IgD-negative memory B cell (primary cell): ENCODE measurements around the gene SLC4A1AP. TPM values are rescaled to one million over a fixed set of nuclear protein-coding genes. Genes with fewer than 3 reads are reported as not detected.
A peak's percentile ranks its signal among the peaks of the same experiment; 100 is the strongest.

ENCODE experiments used
- H3K27ac Mint-ChIP-seq, 3 donors: one replicate each; pipeline ENCODE4 v1.8.0; 2020 to 2022; ENCODE audit warnings: mild to moderate bottlenecking in 3 of 3, mixed read lengths in 3 of 3, moderate library complexity in 1 of 3
- H3K27me3 Mint-ChIP-seq: one replicate; pipeline ENCODE4 v1.8.0; 2021; ENCODE audit warnings: mixed read lengths
- H3K36me3 Mint-ChIP-seq: one replicate; pipeline ENCODE4 v1.8.0; 2020; ENCODE audit warnings: mild to moderate bottlenecking, mixed read lengths
- H3K4me1 Mint-ChIP-seq, 3 donors: one replicate each; pipeline ENCODE4 v1.8.0; 2020 to 2022; ENCODE audit warnings: mixed read lengths in 3 of 3, mild to moderate bottlenecking in 1 of 3
- H3K4me3 Mint-ChIP-seq, 4 donors: one replicate each; pipeline ENCODE4 v1.8.0; 2020 to 2022; ENCODE audit warnings: mild to moderate bottlenecking in 4 of 4, mixed read lengths in 4 of 4, moderate library complexity in 3 of 4
- H3K9me3 Mint-ChIP-seq, 3 donors: one replicate each; pipeline ENCODE4 v1.8.0; 2020 to 2021; ENCODE audit warnings: mixed read lengths in 3 of 3, mild to moderate bottlenecking in 1 of 3
- polyA plus RNA-seq: library from polyadenylated mRNA; unstranded; fragments of 300-500 nt; fragmentation: Illumina TruSeq; gene quantifications from one replicate; pipeline ENCODE4 v1.2.3, GENCODE V29; 2021

SLC4A1AP gene
- polyA plus RNA-seq, 1 donor from 2014 or later: 20.7 TPM

- peaks cover 0 to 2% (median 0%) of the 10 kb centered on the region in 3 donors for H3K4me1 Mint-ChIP-seq
- no peak overlapping the region for H3K27ac Mint-ChIP-seq
- H3K4me3 Mint-ChIP-seq: no peak overlapping the region
- no peaks in the 10 kb centered on the region for H3K27me3 Mint-ChIP-seq
- peaks cover 13% of the 10 kb centered on the region for H3K36me3 Mint-ChIP-seq
- no peaks in the 10 kb centered on the region for H3K9me3 Mint-ChIP-seq
Measured at GRCh38 chr2:27638037-27638637, 25.6 kb upstream of the SLC4A1AP start.

- Mint-ChIP-seq H3K4me1 (peaks cover 0 to 2% (median 0%) of the 10 kb centered on the region in 3 donors), H3K27me3 (no peaks in the 10 kb centered on the region), H3K27ac (no peak overlapping the region), H3K36me3 (peaks cover 13% of the 10 kb centered on the region), H3K4me3 (no peak overlapping the region), H3K9me3 (no peaks in the 10 kb centered on the region)
Measured at GRCh38 chr2:27638709-27639108, 25.0 kb upstream of the SLC4A1AP start.

GRCh38 chr2:27640722-27641245, 22.9 kb upstream of the SLC4A1AP start:
- Mint-ChIP-seq H3K36me3 (peaks cover 11% of the 10 kb centered on the region), H3K27ac (peak overlapping the region in 1 of 3 donors; percentile 61), H3K4me1 (no peaks in the 10 kb centered on the region), H3K9me3 (no peaks in the 10 kb centered on the region), H3K27me3 (no peaks in the 10 kb centered on the region), H3K4me3 (no peak overlapping the region)

- Mint-ChIP-seq H3K9me3 (no peaks in the 10 kb centered on the region), H3K36me3 (peaks cover 9% of the 10 kb centered on the region), H3K4me3 (no peak overlapping the region), H3K27me3 (no peaks in the 10 kb centered on the region), H3K27ac (no peak overlapping the region), H3K4me1 (peaks cover 0 to 3% (median 0%) of the 10 kb centered on the region in 3 donors)
Measured at GRCh38 chr2:27645197-27645596, 18.5 kb upstream of the SLC4A1AP start.

- Mint-ChIP-seq H3K27ac (peak overlapping the region in 1 of 3 donors; percentile 39), H3K4me1 (peaks cover 0 to 3% (median 0%) of the 10 kb centered on the region in 3 donors), H3K36me3 (peaks cover 5% of the 10 kb centered on the region), H3K9me3 (no peaks in the 10 kb centered on the region), H3K4me3 (no peak overlapping the region), H3K27me3 (no peaks in the 10 kb centered on the region)
Measured at GRCh38 chr2:27647289-27647688, 16.4 kb upstream of the SLC4A1AP start.

- Mint-ChIP-seq H3K9me3 (no peaks in the 10 kb centered on the region), H3K27me3 (no peaks in the 10 kb centered on the region), H3K4me3 (peak overlapping the region in 1 of 4 donors; percentile 51), H3K27ac (no peak overlapping the region), H3K4me1 (peaks cover 0 to 3% (median 1%) of the 10 kb centered on the region in 3 donors), H3K36me3 (peaks cover 3% of the 10 kb centered on the region)
Measured at GRCh38 chr2:27647737-27648136, 16.0 kb upstream of the SLC4A1AP start.

- Mint-ChIP-seq H3K4me3 (no peak overlapping the region), H3K27ac (no peak overlapping the region), H3K36me3 (peaks cover 5% of the 10 kb centered on the region), H3K4me1 (peaks cover 9 to 10% (median 9%) of the 10 kb centered on the region in 3 donors), H3K9me3 (no peaks in the 10 kb centered on the region), H3K27me3 (no peaks in the 10 kb centered on the region)
Measured at GRCh38 chr2:27651056-27651455, 12.6 kb upstream of the SLC4A1AP start.

GRCh38 chr2:27652341-27652740, 11.3 kb upstream of the SLC4A1AP start:
- Mint-ChIP-seq H3K36me3 (peaks cover 8% of the 10 kb centered on the region), H3K27me3 (no peaks in the 10 kb centered on the region), H3K4me3 (no peak overlapping the region), H3K27ac (no peak overlapping the region), H3K9me3 (no peaks in the 10 kb centered on the region), H3K4me1 (peaks cover 9 to 10% (median 9%) of the 10 kb centered on the region in 3 donors)

- no peaks in the 10 kb centered on the region for H3K27me3 Mint-ChIP-seq
- H3K4me1 Mint-ChIP-seq: peaks cover 9 to 10% (median 9%) of the 10 kb centered on the region in 3 donors
- peaks cover 8% of the 10 kb centered on the region for H3K36me3 Mint-ChIP-seq
- H3K27ac Mint-ChIP-seq: no peak overlapping the region
- H3K4me3 Mint-ChIP-seq: no peak overlapping the region
- no peaks in the 10 kb centered on the region for H3K9me3 Mint-ChIP-seq
Measured at GRCh38 chr2:27652790-27653189, 10.9 kb upstream of the SLC4A1AP start.

- Mint-ChIP-seq H3K27ac (no peak overlapping the region), H3K9me3 (no peaks in the 10 kb centered on the region), H3K36me3 (peaks cover 8% of the 10 kb centered on the region), H3K27me3 (no peaks in the 10 kb centered on the region), H3K4me1 (peaks cover 9 to 10% (median 9%) of the 10 kb centered on the region in 3 donors), H3K4me3 (no peak overlapping the region)
Measured at GRCh38 chr2:27653397-27653796, 10.3 kb upstream of the SLC4A1AP start.

- H3K27ac Mint-ChIP-seq: peak overlapping the region in 1 of 3 donors; percentile 23
Measured at GRCh38 chr2:27655155-27655951, 8.3 kb upstream of the SLC4A1AP start.

GRCh38 chr2:27661371-27661770, 2.3 kb upstream of the SLC4A1AP start:
- H3K4me3 Mint-ChIP-seq: peak overlapping the region; percentile 43 to 100 (median 84)
- H3K36me3 Mint-ChIP-seq: peaks cover 5% of the 10 kb centered on the region
- H3K27ac Mint-ChIP-seq: peak overlapping the region; percentile 71 to 94 (median 92)
- peaks cover 24 to 36% (median 24%) of the 10 kb centered on the region in 3 donors for H3K4me1 Mint-ChIP-seq
- no peaks in the 10 kb centered on the region for H3K9me3 Mint-ChIP-seq
- H3K27me3 Mint-ChIP-seq: no peaks in the 10 kb centered on the region

More at GRCh38 chr2:27655155-27655951, 8.3 kb upstream of the SLC4A1AP start:
- peaks cover 8% of the 10 kb centered on the region for H3K36me3 Mint-ChIP-seq
- H3K4me1 Mint-ChIP-seq: peaks cover 9 to 13% (median 13%) of the 10 kb centered on the region in 3 donors
- no peaks in the 10 kb centered on the region for H3K9me3 Mint-ChIP-seq
- no peaks in the 10 kb centered on the region for H3K27me3 Mint-ChIP-seq
- no peak overlapping the region for H3K4me3 Mint-ChIP-seq

- Mint-ChIP-seq H3K27ac (peak overlapping the region; percentile 92 to 100 (median 97)), H3K4me1 (peaks cover 24 to 41% (median 27%) of the 10 kb centered on the region in 3 donors), H3K27me3 (no peaks in the 10 kb centered on the region), H3K4me3 (peak overlapping the region; percentile 95 to 100 (median 98)), H3K9me3 (no peaks in the 10 kb centered on the region), H3K36me3 (peaks cover 2% of the 10 kb centered on the region)
Measured at GRCh38 chr2:27664154-27664574, 475 bp downstream of the SLC4A1AP start.

- Mint-ChIP-seq H3K27ac (peak overlapping the region in 1 of 3 donors; percentile 92), H3K27me3 (no peaks in the 10 kb centered on the region), H3K36me3 (peaks cover 2% of the 10 kb centered on the region), H3K4me3 (peak overlapping the region; percentile 95 to 100 (median 98)), H3K4me1 (peaks cover 20 to 38% (median 27%) of the 10 kb centered on the region in 3 donors), H3K9me3 (no peaks in the 10 kb centered on the region)
Measured at GRCh38 chr2:27664622-27665363, 1.1 kb downstream of the SLC4A1AP start.
